HEK293 (cell line): Measurements from ENCODE around the gene HSD17B12.

Experiments
- CTCF ChIA-PET: fragments of 350-600 bp; formaldehyde crosslinking; extraction: SDS; loops from one replicate; lab custom pipeline; 2021; ENCODE audit warnings: antibody characterized with exemption; lab: Yijun Ruan, JAX
- POLR2A ChIA-PET: fragments of 300-600 bp; formaldehyde crosslinking; extraction: SDS; loops from one replicate; lab custom pipeline; 2020; ENCODE audit warnings: antibody characterized with exemption, inconsistent platforms; lab: Yijun Ruan, JAX
- H3K27ac ChIP-seq: fragments of 200-500 bp; sonication (Bioruptor generic); 2 replicates; pipeline ENCODE4 v1.5.1; 2014; ENCODE audit warnings: low read depth, low read length, control low read depth, inconsistent platforms; ENCODE audit errors: extremely low read depth
- H3K36me3 ChIP-seq, 2 experiments: fragments of 200-500 bp in 1 of 2; sonication (Bioruptor generic) in 1 of 2; 1 replicate in 1 of 2; 2 replicates in 1 of 2; pipeline ENCODE4 v1.5.1; 2014 to 2017; ENCODE audit warnings: inconsistent platforms in 2 of 2, low read length in 2 of 2; ENCODE audit not compliant: control insufficient read depth in 2 of 2, insufficient read depth in 1 of 2
- H3K4me1 ChIP-seq: fragments of 200-500 bp; sonication (Bioruptor generic); 2 replicates; pipeline ENCODE4 v1.5.1; 2014; ENCODE audit warnings: mild to moderate bottlenecking, low read length, inconsistent platforms; ENCODE audit not compliant: control insufficient read depth, insufficient read depth
- H3K4me3 ChIP-seq: 2 replicates; pipeline ENCODE4 v1.5.1; 2011; ENCODE audit warnings: low read depth, mild to moderate bottlenecking, control low read depth, low read length, moderate library complexity
- H3K9me3 ChIP-seq: fragments of 200-500 bp; sonication (Bioruptor generic); 2 replicates; pipeline ENCODE4 v1.5.1; 2014; ENCODE audit warnings: low read depth, low read length, inconsistent platforms; ENCODE audit not compliant: control insufficient read depth, insufficient read depth
- KLF16 ChIP-seq: fragments of 450-650 bp; formaldehyde crosslinking; IDR thresholded peaks from 2 replicates; pipeline ENCODE4 v1.5.1; 2017; ENCODE audit warnings: missing biosample characterization, missing genetic modification characterization
- MZF1 ChIP-seq: fragments of 450-650 bp; formaldehyde crosslinking; IDR thresholded peaks from 2 replicates; pipeline ENCODE4 v1.5.1; 2017; ENCODE audit warnings: missing biosample characterization, missing genetic modification characterization, borderline replicate concordance
- OSR2 ChIP-seq: fragments of 450-650 bp; formaldehyde crosslinking; IDR thresholded peaks from 2 replicates; pipeline ENCODE4 v1.5.1; 2016; ENCODE audit warnings: missing biosample characterization, missing genetic modification characterization
- PRDM10 ChIP-seq: fragments of 450-650 bp; formaldehyde crosslinking; IDR thresholded peaks from 2 replicates; pipeline ENCODE4 v1.5.1; 2016; ENCODE audit warnings: missing biosample characterization, missing genetic modification characterization
- PRDM6 ChIP-seq: fragments of 450-650 bp; formaldehyde crosslinking; IDR thresholded peaks from 2 replicates; pipeline ENCODE4 v1.5.1; 2017; ENCODE audit warnings: missing biosample characterization, missing genetic modification characterization
- RBAK ChIP-seq: fragments of 450-650 bp; formaldehyde crosslinking; IDR thresholded peaks from 2 replicates; pipeline ENCODE4 v1.5.1; 2016; ENCODE audit warnings: missing biosample characterization, missing genetic modification characterization
- SCRT2 ChIP-seq: fragments of 450-650 bp; formaldehyde crosslinking; IDR thresholded peaks from 2 replicates; pipeline ENCODE4 v1.5.1; 2016; ENCODE audit warnings: missing biosample characterization, missing genetic modification characterization
- ZBTB17 ChIP-seq: fragments of 450-650 bp; formaldehyde crosslinking; IDR thresholded peaks from 2 replicates; pipeline ENCODE4 v1.5.1; 2016; ENCODE audit warnings: missing biosample characterization, missing genetic modification characterization
- ZBTB20 ChIP-seq: fragments of 450-650 bp; formaldehyde crosslinking; IDR thresholded peaks from 2 replicates; pipeline ENCODE4 v1.5.1; 2016; ENCODE audit warnings: missing biosample characterization, missing genetic modification characterization
- ZNF10 ChIP-seq: fragments of 450-650 bp; formaldehyde crosslinking; IDR thresholded peaks from 2 replicates; pipeline ENCODE4 v1.5.1; 2017; ENCODE audit warnings: missing biosample characterization, missing genetic modification characterization
- ZNF239 ChIP-seq: fragments of 450-650 bp; formaldehyde crosslinking; IDR thresholded peaks from 2 replicates; pipeline ENCODE4 v1.5.1; 2016; ENCODE audit warnings: missing biosample characterization, missing genetic modification characterization
- ZNF335 ChIP-seq: fragments of 450-650 bp; formaldehyde crosslinking; conservative IDR thresholded peaks from 2 replicates; pipeline ENCODE4 v1.5.1; 2016; ENCODE audit warnings: missing biosample characterization, missing genetic modification characterization
- ZNF362 ChIP-seq: fragments of 450-650 bp; formaldehyde crosslinking; IDR thresholded peaks from 2 replicates; pipeline ENCODE4 v1.5.1; 2016; ENCODE audit warnings: missing biosample characterization, missing genetic modification characterization
- ZNF776 ChIP-seq: fragments of 450-650 bp; formaldehyde crosslinking; IDR thresholded peaks from 2 replicates; pipeline ENCODE4 v1.5.0; 2017; ENCODE audit warnings: missing biosample characterization, missing genetic modification characterization, borderline replicate concordance
- ZNF791 ChIP-seq: fragments of 450-650 bp; formaldehyde crosslinking; IDR thresholded peaks from 2 replicates; pipeline ENCODE4 v1.5.1; 2016; ENCODE audit warnings: missing biosample characterization, missing genetic modification characterization

Gene HSD17B12

DNA sequence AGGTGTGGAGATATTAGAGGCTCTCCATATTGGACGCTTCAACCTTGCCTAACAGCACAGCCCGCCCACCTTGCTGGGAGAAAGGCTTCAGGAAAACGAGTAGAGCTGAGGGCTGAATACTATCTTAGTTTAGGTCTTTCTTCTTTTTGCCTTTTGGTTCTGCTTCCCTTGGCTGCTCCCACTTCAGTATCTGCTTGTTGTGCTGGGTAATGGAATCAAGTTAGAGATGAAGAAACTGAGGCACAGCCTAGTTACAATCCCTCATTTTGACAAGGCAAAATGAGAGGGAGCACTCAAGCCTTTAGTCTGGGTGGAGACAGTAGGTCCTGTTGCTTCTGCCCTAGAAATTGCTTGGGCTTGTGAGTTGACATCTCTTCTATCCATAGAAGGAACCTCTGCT is 41.3 kb upstream of the HSD17B12 start:
- CTCF ChIA-PET: interaction anchor here (0.8 to 1.2 kb wide), 2 partner anchors 9 to 33 kb away, joined by 3 read pairs; no protein-coding TSS in a partner anchor
- H3K4me1 ChIP-seq: no peaks in the 10 kb centered on the region
- H3K27ac ChIP-seq: no peak overlapping the region
- TF ChIP-seq ZNF239 (tag by site-specific recombination) (no peak), ZBTB20 (tag by site-specific recombination) (no peak), ZNF791 (no peak), MZF1 (tag by site-specific recombination) (no peak), KLF16 (tag by site-specific recombination) (no peak), SCRT2 (tag by site-specific recombination) (peak; percentile 28; the same call in 1 of the 2 replicates), ZBTB17 (tag by site-specific recombination) (peak; percentile 51; the same call in 1 of the 2 replicates), ZNF10 (tag by site-specific recombination) (no peak), ZNF335 (tag by site-specific recombination) (peak; percentile 92), OSR2 (tag by site-specific recombination) (no peak), PRDM10 (tag by site-specific recombination) (no peak), ZNF776 (tag by site-specific recombination) (no peak), ZNF362 (tag by site-specific recombination) (no peak), PRDM6 (no peak)
- TF ChIP-seq, all 188 proteins: peak for 3
- H3K9me3 ChIP-seq: no peaks in the 10 kb centered on the region
- POLR2A ChIA-PET: no interaction called here
- H3K36me3 ChIP-seq: no peaks in the 10 kb centered on the region
- no peak overlapping the region for H3K4me3 ChIP-seq

DNA sequence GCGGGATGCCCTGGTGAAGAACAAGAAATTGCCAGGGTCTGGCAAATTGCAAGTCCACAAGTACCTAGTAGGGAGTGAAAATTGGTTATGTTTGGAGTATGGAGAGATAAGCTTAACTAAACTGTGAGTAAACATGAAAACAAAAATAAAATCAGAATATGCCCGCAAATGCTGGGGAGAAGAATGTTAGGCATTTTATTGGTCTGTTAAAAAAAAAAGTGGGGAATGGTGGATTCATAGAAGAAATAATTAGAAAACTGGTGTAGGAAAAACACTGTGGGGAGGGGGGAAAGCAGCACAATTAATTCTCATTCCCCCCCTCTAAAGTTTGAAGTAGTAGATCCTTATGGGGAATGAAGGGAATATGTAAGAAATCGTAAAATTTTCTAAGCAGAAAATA is 40.6 kb upstream of the HSD17B12 start:
- Histone ChIP-seq H3K27ac (no peak overlapping the region), H3K4me3 (no peak overlapping the region), H3K9me3 (no peaks in the 10 kb centered on the region), H3K4me1 (no peaks in the 10 kb centered on the region)
- CTCF ChIA-PET: interaction anchor here (0.8 kb wide), 1 partner anchor 10 kb away, joined by 3 read pairs; no protein-coding TSS in a partner anchor
- no peak for TF ChIP-seq RBAK
- peak; percentile 77 for TF ChIP-seq PRDM10 (tag by site-specific recombination)
- TF ChIP-seq, all 188 proteins: peak for 1
- H3K36me3 ChIP-seq: no peaks in the 10 kb centered on the region
- POLR2A ChIA-PET: no interaction called here
